ENCODE data around the gene GATAD2A.
"Not testable (repeated sequence)": the region's sequence is repeated elsewhere in the genome, so short reads cannot be mapped to it uniquely, and the experiment has no call there.

GATAD2A gene

GRCh38 chr19:19388568-19389555 is 16.6 kb upstream of the GATAD2A start:
- no peak for DNase-seq

GRCh38 chr19:19389683-19390082 is 15.8 kb upstream of the GATAD2A start:
- DNase-seq, result not testable (repeated sequence)

GRCh38 chr19:19394333-19394732 is 11.1 kb upstream of the GATAD2A start:
- not testable (repeated sequence) for DNase-seq

GRCh38 chr19:19399733-19400433 is 5.6 kb upstream of the GATAD2A start:
- DNase-seq, result no peak

- DNase-seq, result no peak
Measured at GRCh38 chr19:19402656-19403372, 2.7 kb upstream of the GATAD2A start.

- no peak for DNase-seq
Measured at GRCh38 chr19:19403373-19403901, 2.0 kb upstream of the GATAD2A start.

- peak; percentile 50 for DNase-seq
Measured at GRCh38 chr19:19405971-19406877, 749 bp downstream of the GATAD2A start.

GRCh38 chr19:19406878-19407632 is 1.6 kb downstream of the GATAD2A start:
- DNase-seq, result peak; percentile 75

GRCh38 chr19:19407633-19407930 is 2.1 kb downstream of the GATAD2A start:
- DNase-seq, result no peak

GRCh38 chr19:19409205-19409604 is 3.7 kb downstream of the GATAD2A start:
- no peak for DNase-seq

GRCh38 chr19:19409631-19410030 is 4.2 kb downstream of the GATAD2A start:
- DNase-seq, result no peak

GRCh38 chr19:19410553-19411550 is 5.4 kb downstream of the GATAD2A start:
- peak; percentile 74 for DNase-seq

- no peak for DNase-seq
Measured at GRCh38 chr19:19416280-19416679, 10.8 kb downstream of the GATAD2A start.

GRCh38 chr19:19417046-19417445 is 11.6 kb downstream of the GATAD2A start:
- no peak for DNase-seq

- no peak for DNase-seq
Measured at GRCh38 chr19:19417628-19418245, 12.3 kb downstream of the GATAD2A start.

- DNase-seq, result no peak
Measured at GRCh38 chr19:19418555-19419260, 13.2 kb downstream of the GATAD2A start.

- DNase-seq, result peak; percentile 43
Measured at GRCh38 chr19:19420570-19421298, 15.3 kb downstream of the GATAD2A start.

- no peak for DNase-seq
Measured at GRCh38 chr19:19421299-19421696, 15.8 kb downstream of the GATAD2A start.

Data from activated CD4-positive, alpha-beta T cell treated with anti-CD3 and anti-CD28 coated beads, Interleukin-10, Interleukin-2, amounts not matched to agents 100 ng/mL and 50 ng/mL, durations not matched to agents 16 hours and 8 hours (primary cell).